Measurements from ENCODE around the gene GARIN5B. TPM values are rescaled to one million over a fixed set of nuclear protein-coding genes. Genes with fewer than 3 reads are reported as not detected.

Gene GARIN5B
- total and polyA plus RNA-seq, 2 of the 13 experiments (the other 11 are each of a cell fraction or from before 2014, with no cell fraction given) = not detected

GRCh38 chr19:55368106-55368505 lies 5.0 kb upstream of the GARIN5B start:
- H3K9me3 ChIP-seq (ENCODE audit: low read length) = no peaks in the 10 kb centered on the region
- no peak for DNase-seq (ENCODE audit: low spot score)
- no peaks in the 10 kb centered on the region for H3K79me2 ChIP-seq (ENCODE audit: insufficient read depth, low read length)
- ATAC-seq = no peak
- TF ChIP-seq ZNF704 (CRISPR knock-in tag; IDR thresholded peaks at IDR 0.05; ENCODE audit: borderline replicate concordance) (no peak), PCBP1 (IDR thresholded peaks at IDR 0.05; ENCODE audit: borderline replicate concordance, low read depth, low read length) (0 out of 2 replicates have a peak, but pooled peaks have one; percentile 33)
- peaks cover 37% of the 10 kb centered on the region for H3K4me1 ChIP-seq (ENCODE audit: insufficient read depth, low read length)
- in situ Hi-C loops (cut with HindIII; ENCODE audit: extremely low pct_ligation_motif_present, low pct_unique_long_range_greater_than_20kb) = no loop called here
- WGBS (ENCODE audit: low lambda C conversion rate) = 60% methylated on average over 4 of the region's 16 CpGs
- H3K36me3 ChIP-seq (replicated peaks in 1 of 2; ENCODE audit: control insufficient read depth in 1 of 2, insufficient read depth in 2 of 2, low read length in 2 of 2) = no peaks in the 10 kb centered on the region
- intact Hi-C loops (cut with micrococcal nuclease; ENCODE audit: unreplicated experiment) = no loop called here
- no peak overlapping the region for H3K4me3 ChIP-seq (replicated peaks in 1 of 3; ENCODE audit: insufficient read depth in 1 of 3, low read depth in 2 of 3, low read length in 3 of 3)
- POLR2A ChIA-PET = interaction anchor here (1.2 to 2.2 kb wide), 2 partner anchors 9 to 39 kb away, joined by 3 to 9 read pairs; partner anchors contain the start of gene UBE2S
- no peak overlapping the region for H3K4me2 ChIP-seq (ENCODE audit: low read depth, low read length)
- CTCF ChIA-PET (ENCODE audit: low intra/inter-chr PET ratio, low total read pairs) = no interaction called here
- peaks cover 7 to 36% of the 10 kb centered on the region in 2 experiments; a peak in 4 of 5 replicates for H3K27me3 ChIP-seq (ENCODE audit: control insufficient read depth in 1 of 2, insufficient read depth in 2 of 2, low read length in 2 of 2)
- H2AFZ ChIP-seq (ENCODE audit: low read length) = no peak overlapping the region
- BruUV-seq (replicated peaks) = no TSS peak
- no peak overlapping the region for H3K9ac ChIP-seq (ENCODE audit: insufficient read depth, low read depth, low read length)
- FAIRE-seq = no peak
- no peaks in the 10 kb centered on the region for H4K20me1 ChIP-seq (ENCODE audit: insufficient read depth, low read length)
- no peak overlapping the region for H3K27ac ChIP-seq (ENCODE audit: extremely low read length, insufficient read depth, low read length)

- no peak overlapping the region for H3K9ac ChIP-seq (ENCODE audit: insufficient read depth, low read depth, low read length)
- H3K79me2 ChIP-seq (ENCODE audit: insufficient read depth, low read length) = no peaks in the 10 kb centered on the region
- no peaks in the 10 kb centered on the region for H3K9me3 ChIP-seq (ENCODE audit: low read length)
- no peaks in the 10 kb centered on the region for H4K20me1 ChIP-seq (ENCODE audit: insufficient read depth, low read length)
- H3K4me2 ChIP-seq (ENCODE audit: low read depth, low read length) = no peak overlapping the region
- ChIA-PET CTCF (ENCODE audit: low intra/inter-chr PET ratio, low total read pairs) (no interaction called here), POLR2A (no interaction called here)
- no peak overlapping the region for H3K27ac ChIP-seq (ENCODE audit: extremely low read length, insufficient read depth, low read length)
- intact Hi-C loops (cut with micrococcal nuclease; ENCODE audit: unreplicated experiment) (no loop called here), in situ Hi-C loops (cut with HindIII; ENCODE audit: extremely low pct_ligation_motif_present, low pct_unique_long_range_greater_than_20kb) (no loop called here)
- no peak overlapping the region for H3K4me3 ChIP-seq (replicated peaks in 1 of 3; ENCODE audit: insufficient read depth in 1 of 3, low read depth in 2 of 3, low read length in 3 of 3)
- H2AFZ ChIP-seq (ENCODE audit: low read length) = no peak overlapping the region
- DNase-seq (ENCODE audit: low spot score) (no peak), FAIRE-seq (no peak), ATAC-seq (no peak)
- no peak for TF ChIP-seq ZNF800 (CRISPR knock-in tag; IDR thresholded peaks at IDR 0.05)
- TF ChIP-seq ZKSCAN1 (IDR thresholded peaks at IDR 0.05; ENCODE audit: low read length) = no peak
- no peak for TF ChIP-seq PRPF4 (IDR thresholded peaks at IDR 0.05; ENCODE audit: low read depth, low read length, poor library complexity, severe bottlenecking)
- no peak for TF ChIP-seq ZNF326 (CRISPR knock-in tag; IDR thresholded peaks at IDR 0.05; ENCODE audit: borderline replicate concordance)
- TF ChIP-seq ATAD3A (CRISPR knock-in tag; IDR thresholded peaks at IDR 0.05) = no peak
- TF ChIP-seq SOX6 (IDR thresholded peaks at IDR 0.05) = no peak
- no peak for TF ChIP-seq SOX6 (CRISPR knock-in tag; IDR thresholded peaks at IDR 0.05)
- no peak for TF ChIP-seq SMARCC2 (IDR thresholded peaks at IDR 0.05)
- TF ChIP-seq POLR2A (IDR thresholded peaks at IDR 0.05; ENCODE audit: insufficient read depth in 1 of 2, low read depth in 2 of 2, low read length in 2 of 2) = no peak
- no peak for TF ChIP-seq U2AF1 (optimal IDR thresholded peaks at IDR 0.05; ENCODE audit: low read depth, low read length)
- TF ChIP-seq ZBTB21 (CRISPR knock-in tag; IDR thresholded peaks at IDR 0.05) = no peak
- no TSS peak for BruUV-seq (replicated peaks)
- H3K27me3 ChIP-seq (ENCODE audit: control insufficient read depth in 1 of 2, insufficient read depth in 2 of 2, low read length in 2 of 2) = peaks cover 8 to 35% of the 10 kb centered on the region in 2 experiments; a peak in 4 of 5 replicates
- H3K4me1 ChIP-seq (ENCODE audit: insufficient read depth, low read length) = peaks cover 31% of the 10 kb centered on the region
- WGBS (ENCODE audit: low lambda C conversion rate) = 72% methylated on average over 3 of the region's 3 CpGs
- no peaks in the 10 kb centered on the region for H3K36me3 ChIP-seq (replicated peaks in 1 of 2; ENCODE audit: control insufficient read depth in 1 of 2, insufficient read depth in 2 of 2, low read length in 2 of 2)
Observed at GRCh38 chr19:55366790-55367189, 3.7 kb upstream of the GARIN5B start.
